Effector memory CD4-positive, alpha-beta T cell (primary cell): ENCODE results near the gene GOLGA8J.
"Not testable (repeated sequence)": the region's sequence is repeated elsewhere in the genome, so short reads cannot be mapped to it uniquely, and the experiment has no call there.

Experiments
- DNase-seq, 3 donors: peaks; one replicate each; pipeline ENCODE4 v3.0.0-alpha.2; 2020
- H3K27ac ChIP-seq: 2 replicates; pipeline ENCODE4 v1.7.0; 2013; ENCODE audit warnings: mild to moderate bottlenecking, low read length, moderate library complexity; ENCODE audit not compliant: insufficient read depth, poor library complexity, severe bottlenecking
- H3K27me3 ChIP-seq: replicated peaks from 2 replicates; pipeline ENCODE4 v1.7.0; 2013; ENCODE audit warnings: mild to moderate bottlenecking, low read length; ENCODE audit not compliant: insufficient read depth, control insufficient read depth, poor library complexity, severe bottlenecking
- H3K36me3 ChIP-seq: 2 replicates; pipeline ENCODE4 v1.7.0; 2013; ENCODE audit warnings: mild to moderate bottlenecking, low read length, moderate library complexity; ENCODE audit not compliant: control insufficient read depth, insufficient read depth
- H3K4me1 ChIP-seq: 2 replicates; pipeline ENCODE4 v1.7.0; 2013; ENCODE audit warnings: low read length, mild to moderate bottlenecking; ENCODE audit not compliant: control insufficient read depth, insufficient read depth, poor library complexity, severe bottlenecking
- H3K4me3 ChIP-seq: 2 replicates; pipeline ENCODE4 v1.7.0; 2013; ENCODE audit warnings: low read length, low read depth, mild to moderate bottlenecking; ENCODE audit not compliant: insufficient read depth, poor library complexity, severe bottlenecking
- H3K9me3 ChIP-seq: 2 replicates; pipeline ENCODE4 v1.7.0; 2013; ENCODE audit warnings: mild to moderate bottlenecking, low read length, moderate library complexity; ENCODE audit not compliant: control insufficient read depth

The GOLGA8J gene

DNA sequence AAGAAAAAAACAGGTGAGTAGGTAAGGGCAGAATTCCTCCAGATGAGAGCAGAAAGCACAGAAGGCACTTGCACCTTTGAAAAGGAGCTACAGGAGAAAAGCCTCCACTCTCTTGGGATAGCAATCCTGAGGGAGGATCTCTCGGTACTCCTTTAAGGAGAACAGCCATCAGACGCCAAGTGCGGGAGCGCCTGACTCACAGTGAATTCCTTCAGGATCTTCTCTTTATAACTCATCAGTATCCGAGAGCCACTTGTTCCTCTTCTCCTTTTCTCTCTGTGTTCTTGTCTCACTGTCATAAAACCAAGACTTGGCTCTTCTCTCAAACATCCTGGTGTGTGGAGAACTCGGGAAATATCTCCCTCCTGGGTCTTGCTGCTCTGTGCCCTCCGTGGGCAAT, 10.1 kb upstream of the GOLGA8J start:
- H3K27me3 ChIP-seq = peaks cover 5% of the 10 kb centered on the region
- H3K27ac ChIP-seq = no peak overlapping the region
- no peaks in the 10 kb centered on the region for H3K36me3 ChIP-seq
- no peak overlapping the region for H3K4me3 ChIP-seq
- H3K9me3 ChIP-seq = no peaks in the 10 kb centered on the region
- DNase-seq = no peak
- no peaks in the 10 kb centered on the region for H3K4me1 ChIP-seq

DNA sequence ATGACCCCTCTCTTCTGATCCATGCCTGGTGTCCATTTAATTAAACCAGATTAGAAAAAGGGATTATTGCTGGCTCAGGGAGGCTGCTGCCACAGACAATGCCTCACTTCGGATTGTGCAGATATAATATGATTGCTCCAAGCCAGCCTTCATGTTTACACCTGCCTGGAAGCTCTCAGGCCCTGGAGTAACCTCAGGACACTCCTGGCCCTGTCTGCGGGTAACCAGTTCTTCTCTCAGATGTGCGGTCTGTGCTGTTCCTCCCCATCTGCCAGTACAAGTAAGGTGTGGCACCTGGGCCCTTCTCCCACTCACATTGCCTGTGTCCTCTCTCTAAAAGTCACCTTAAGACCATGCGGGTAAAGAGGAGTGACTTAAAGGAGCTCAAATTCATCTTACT, 8.8 kb upstream of the GOLGA8J start:
- no peak overlapping the region for H3K4me3 ChIP-seq
- no peaks in the 10 kb centered on the region for H3K4me1 ChIP-seq
- no peaks in the 10 kb centered on the region for H3K9me3 ChIP-seq
- no peaks in the 10 kb centered on the region for H3K36me3 ChIP-seq
- DNase-seq = no peak
- no peak overlapping the region for H3K27ac ChIP-seq
- H3K27me3 ChIP-seq = peaks cover 5% of the 10 kb centered on the region

DNA sequence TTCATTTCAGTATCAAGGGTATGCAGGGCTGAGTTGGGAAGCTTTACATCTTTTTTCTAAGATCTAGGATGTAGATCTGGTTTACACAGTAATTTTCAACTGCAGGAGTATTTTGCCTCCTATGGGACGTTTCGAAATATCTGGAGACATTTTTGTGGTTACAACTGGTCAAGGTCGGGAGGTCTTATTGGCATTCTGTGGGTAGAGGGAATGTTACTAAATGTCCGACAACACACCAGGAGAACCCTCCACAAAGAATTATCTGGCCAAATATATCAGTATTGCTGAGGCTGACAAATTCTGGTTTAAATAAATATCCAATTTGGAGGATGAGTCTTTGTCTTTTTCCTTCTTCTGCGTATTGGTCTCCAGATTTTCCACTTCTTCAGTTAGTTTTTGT, 1.9 kb upstream of the GOLGA8J start:
- not testable (repeated sequence) for H3K9me3 ChIP-seq, DNase-seq, H3K27me3 ChIP-seq, H3K27ac ChIP-seq, H3K4me1 ChIP-seq, H3K36me3 ChIP-seq, H3K4me3 ChIP-seq

DNA sequence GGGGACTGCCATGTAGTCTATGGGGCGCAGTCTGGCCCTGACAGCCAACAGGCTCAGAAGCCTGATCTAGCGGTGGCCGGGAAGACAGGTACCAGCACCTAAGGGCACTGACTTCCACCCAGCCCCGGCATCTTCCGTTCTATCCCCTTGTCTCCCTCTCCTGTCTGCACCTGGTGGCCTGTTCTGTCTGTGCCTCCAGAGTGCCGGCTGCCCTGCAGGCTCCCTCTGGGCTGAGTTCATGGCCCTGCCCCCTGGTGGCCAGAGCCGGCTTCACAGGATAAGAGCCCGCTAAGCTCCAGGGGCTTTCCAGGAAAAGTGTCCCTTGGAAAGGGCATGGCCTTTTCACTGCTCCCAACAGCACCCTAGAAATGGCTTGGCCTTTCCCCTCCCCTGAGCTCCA, 15.1 kb downstream of the GOLGA8J start:
- not testable (repeated sequence) for H3K36me3 ChIP-seq, H3K27me3 ChIP-seq, H3K9me3 ChIP-seq, DNase-seq, H3K4me1 ChIP-seq, H3K4me3 ChIP-seq, H3K27ac ChIP-seq

DNA sequence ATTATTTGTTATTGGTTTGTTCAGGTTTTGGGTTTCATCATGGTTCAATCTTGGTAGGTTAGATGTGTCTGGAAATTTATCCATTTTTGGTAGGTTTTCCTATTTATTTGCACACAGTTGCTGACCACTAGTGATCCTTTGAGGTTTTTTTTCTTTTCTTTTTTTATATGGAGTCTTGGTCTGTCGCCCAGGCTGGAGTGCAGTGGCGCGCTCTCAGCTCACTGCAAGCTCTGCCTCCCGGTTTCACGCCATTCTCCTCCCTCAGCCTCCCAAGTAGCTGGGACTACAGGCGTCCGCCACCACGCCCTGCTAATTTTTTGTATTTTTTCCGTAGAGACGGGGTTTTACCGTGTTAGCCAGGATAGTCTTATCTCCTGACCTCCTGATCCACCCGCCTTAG, 20.1 kb downstream of the GOLGA8J start:
- H3K4me1 ChIP-seq = not testable (repeated sequence)

DNA sequence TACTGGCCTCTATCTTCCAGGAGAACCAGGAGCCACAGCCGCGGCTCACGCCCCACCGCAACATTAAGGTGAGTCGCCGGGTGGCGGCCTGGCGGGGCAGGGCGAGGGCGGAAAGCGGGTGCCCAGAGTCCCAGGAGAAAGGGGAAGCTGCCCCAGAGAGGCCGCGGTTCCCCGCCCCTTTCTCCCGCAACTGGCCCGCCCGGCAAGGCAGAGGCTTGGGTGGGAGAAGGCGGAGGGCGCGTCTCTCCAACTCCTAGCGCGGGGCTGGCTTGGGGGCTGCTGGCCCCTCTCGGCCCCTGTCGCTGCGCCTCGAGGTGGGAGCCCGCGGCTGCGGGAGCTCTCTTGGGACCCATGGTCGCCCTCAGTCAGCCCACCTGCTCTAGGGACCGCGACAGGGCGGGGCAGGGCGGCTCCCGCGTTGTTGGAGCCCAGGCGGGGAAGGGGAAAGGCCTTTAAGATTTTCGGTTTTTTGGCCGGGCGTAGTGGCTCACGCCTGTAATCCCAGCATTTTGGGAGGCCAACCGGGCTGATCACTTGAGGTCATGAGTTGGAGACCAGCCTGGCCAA, 21.3 kb downstream of the GOLGA8J start:
- not testable (repeated sequence) for H3K9me3 ChIP-seq, H3K27me3 ChIP-seq, H3K36me3 ChIP-seq, DNase-seq, H3K4me1 ChIP-seq, H3K4me3 ChIP-seq, H3K27ac ChIP-seq

More for the DNA sequence above, 20.1 kb downstream of the GOLGA8J start:
- H3K27me3 ChIP-seq, DNase-seq, H3K27ac ChIP-seq, H3K36me3 ChIP-seq, H3K4me3 ChIP-seq, H3K9me3 ChIP-seq: not testable (repeated sequence)

DNA sequence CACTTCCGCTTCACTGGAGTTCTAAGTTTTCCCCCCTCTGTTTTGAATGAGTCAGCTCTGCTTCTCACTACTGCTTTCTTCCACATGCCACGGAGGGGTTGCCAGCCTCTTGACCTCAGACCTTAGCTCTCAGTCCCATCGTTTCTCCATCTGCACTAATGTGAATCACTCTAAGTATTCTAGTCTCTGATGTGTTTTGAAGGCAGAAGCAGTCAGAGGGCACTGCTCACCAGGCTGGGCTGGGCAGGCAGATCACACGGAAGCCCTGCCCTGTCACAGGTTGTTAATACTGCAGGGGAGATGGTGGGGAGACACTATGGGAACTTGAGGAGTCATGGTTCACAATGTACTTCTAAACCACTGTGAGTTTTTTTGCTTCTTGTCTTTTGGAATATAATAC, 27.8 kb downstream of the GOLGA8J start:
- H3K27ac ChIP-seq, DNase-seq, H3K4me1 ChIP-seq, H3K36me3 ChIP-seq, H3K9me3 ChIP-seq, H3K27me3 ChIP-seq, H3K4me3 ChIP-seq: not testable (repeated sequence)

DNA sequence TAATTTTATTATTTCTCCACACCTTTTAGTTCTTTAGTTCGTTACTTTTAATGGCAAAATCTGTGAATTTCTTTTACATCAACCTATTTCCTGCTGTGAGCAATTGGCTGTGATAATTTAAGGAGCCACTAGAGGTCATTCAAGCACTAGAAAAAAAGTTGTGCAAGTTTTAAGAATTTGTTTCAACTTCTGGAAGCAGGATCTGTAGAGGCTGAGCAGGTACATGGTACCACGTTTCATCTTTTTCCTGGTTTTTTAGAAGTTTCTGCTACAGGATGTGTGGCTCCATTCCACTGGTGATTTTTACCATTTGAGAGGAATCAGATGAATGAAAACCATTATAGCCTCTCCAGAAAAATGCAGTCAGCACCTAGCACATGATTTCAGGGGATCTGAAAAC, 47.3 kb downstream of the GOLGA8J start:
- not testable (repeated sequence) for H3K27ac ChIP-seq, H3K27me3 ChIP-seq, H3K36me3 ChIP-seq, H3K9me3 ChIP-seq, H3K4me3 ChIP-seq, DNase-seq, H3K4me1 ChIP-seq

DNA sequence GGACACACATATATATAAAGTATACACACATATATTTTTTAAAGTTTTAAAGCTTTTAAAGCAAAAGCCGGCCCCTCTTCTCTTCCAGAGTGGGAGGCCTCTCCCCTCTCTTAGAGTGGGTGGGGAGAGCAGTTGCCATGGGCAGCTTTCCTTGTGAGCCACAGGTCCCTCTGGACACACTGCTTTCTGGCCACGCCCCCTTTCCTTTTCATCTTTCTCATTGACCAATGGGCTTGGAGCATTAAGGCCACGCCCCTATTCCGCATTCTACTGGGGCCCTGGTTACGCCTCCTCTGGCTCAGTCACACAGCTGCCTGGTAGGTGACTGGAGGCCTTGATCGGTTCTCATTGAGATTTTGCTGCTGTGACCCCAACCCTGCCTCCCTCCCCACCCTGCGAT, 52.0 kb downstream of the GOLGA8J start, which contains the start of gene GOLGA8T:
TSS of gene GOLGA8T (plus strand) at position 301 of the 400 bp plus-strand sequence. CDS start at position 399, 98 bp downstream.
- not testable (repeated sequence) for DNase-seq, H3K4me1 ChIP-seq, H3K4me3 ChIP-seq, H3K36me3 ChIP-seq, H3K9me3 ChIP-seq, H3K27me3 ChIP-seq, H3K27ac ChIP-seq
